ENCODE measurements around the gene BPIFB6.

GRCh38 chr20:33024609-33025317, 6.7 kb upstream of the BPIFB6 start:
- no peak for TF ChIP-seq REST (IDR thresholded peaks at IDR 0.05; ENCODE audit: insufficient read depth in 1 of 2, low read depth in 2 of 2, low read length in 2 of 2)
- TF ChIP-seq POLR2AphosphoS5 (IDR thresholded peaks at IDR 0.05; ENCODE audit: low read depth, low read length), result no peak
- TF ChIP-seq TAF1 (IDR thresholded peaks at IDR 0.05; ENCODE audit: borderline replicate concordance, insufficient read depth, low read length), result no peak
- no peak for TF ChIP-seq SIN3A (IDR thresholded peaks at IDR 0.05; ENCODE audit: borderline replicate concordance, insufficient read depth, low read length)
- TF ChIP-seq FOXP2 (optimal IDR thresholded peaks at IDR 0.05; ENCODE audit: borderline replicate concordance, extremely low read depth, extremely low read length, insufficient read depth), result no peak

All from PFSK-1 (cell line).